ENCODE data around the gene FBXW2.

DNA sequence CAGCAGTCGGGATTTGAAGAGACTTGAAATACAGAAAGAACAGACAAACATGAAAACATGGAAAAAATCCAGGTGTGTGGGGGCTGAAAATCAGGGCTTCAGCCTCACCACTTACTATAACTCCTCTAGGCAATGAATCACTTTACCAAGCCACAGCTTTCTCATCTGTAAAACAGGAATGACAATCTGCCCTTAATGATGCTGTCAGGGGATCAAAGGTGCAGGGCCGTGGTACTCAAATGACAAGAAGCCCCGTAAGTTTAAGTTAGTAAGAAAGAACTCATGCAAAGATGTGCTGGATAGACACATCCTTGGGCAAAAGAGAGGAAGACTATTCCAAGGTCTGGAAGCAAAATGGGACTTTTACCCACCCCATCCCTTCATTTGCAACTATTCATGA lies 34.7 kb downstream of the FBXW2 start:
- TF ChIP-seq, protein P1, sequence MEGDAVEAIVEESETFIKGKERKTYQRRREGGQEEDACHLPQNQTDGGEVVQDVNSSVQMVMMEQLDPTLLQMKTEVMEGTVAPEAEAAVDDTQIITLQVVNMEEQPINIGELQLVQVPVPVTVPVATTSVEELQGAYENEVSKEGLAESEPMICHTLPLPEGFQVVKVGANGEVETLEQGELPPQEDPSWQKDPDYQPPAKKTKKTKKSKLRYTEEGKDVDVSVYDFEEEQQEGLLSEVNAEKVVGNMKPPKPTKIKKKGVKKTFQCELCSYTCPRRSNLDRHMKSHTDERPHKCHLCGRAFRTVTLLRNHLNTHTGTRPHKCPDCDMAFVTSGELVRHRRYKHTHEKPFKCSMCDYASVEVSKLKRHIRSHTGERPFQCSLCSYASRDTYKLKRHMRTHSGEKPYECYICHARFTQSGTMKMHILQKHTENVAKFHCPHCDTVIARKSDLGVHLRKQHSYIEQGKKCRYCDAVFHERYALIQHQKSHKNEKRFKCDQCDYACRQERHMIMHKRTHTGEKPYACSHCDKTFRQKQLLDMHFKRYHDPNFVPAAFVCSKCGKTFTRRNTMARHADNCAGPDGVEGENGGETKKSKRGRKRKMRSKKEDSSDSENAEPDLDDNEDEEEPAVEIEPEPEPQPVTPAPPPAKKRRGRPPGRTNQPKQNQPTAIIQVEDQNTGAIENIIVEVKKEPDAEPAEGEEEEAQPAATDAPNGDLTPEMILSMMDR (IDR thresholded peaks at IDR 0.05): no peak
- no peak for TF ChIP-seq POLR2A (IDR thresholded peaks at IDR 0.05)

All from adrenal gland (tissue), 5 donors.